Right lobe of liver (tissue), 6 donors: ENCODE data around the gene TIMM44. TPM values are rescaled to one million over a fixed set of nuclear protein-coding genes. Genes with fewer than 3 reads are reported as not detected.
A peak's percentile ranks its signal among the peaks of the same experiment; 100 is the strongest.

ENCODE experiments used
- ATAC-seq, 4 donors: fragments of 200-7000 bp; cut with Tn5 transposase; one replicate each; pipeline ENCODE4 v1.9.1; 2020; ENCODE audit warnings: mild to moderate bottlenecking in 4 of 4, moderate library complexity in 4 of 4
- DNase-seq, 3 donors: peaks; one replicate each; pipeline ENCODE4 v3.0.0-alpha.2; 2020
- H3K27ac ChIP-seq, 3 donors: fragments of 200-600 bp; one replicate each; pipeline ENCODE4 v1.8.0; 2022
- H3K27me3 ChIP-seq, 2 donors: fragments of 200-600 bp; one replicate each; pipeline ENCODE4 v1.8.0; 2022
- H3K36me3 ChIP-seq, 4 donors: fragments of 200-600 bp; sonication (generic) in 1 of 4; one replicate each; pipeline versions ENCODE4 v1.5.1 to v1.8.0; 2017 to 2022; ENCODE audit warnings: control low read depth in 1 of 4
- H3K4me1 ChIP-seq, 4 donors: fragments of 200-600 bp; sonication (generic) in 1 of 4; one replicate each; pipeline versions ENCODE4 v1.5.1 to v1.8.0; 2017 to 2022; ENCODE audit warnings: control low read depth in 1 of 4
- H3K4me3 ChIP-seq, 3 donors: fragments of 200-600 bp; one replicate each; pipeline ENCODE4 v1.8.0; 2022
- H3K9me3 ChIP-seq, 4 donors: fragments of 200-600 bp; sonication (generic) in 1 of 4; one replicate each; pipeline versions ENCODE4 v1.5.1 to v1.8.0; 2017 to 2022; ENCODE audit warnings: control low read depth in 1 of 4
- CTCF ChIP-seq, 4 donors: fragments of 200-600 bp in 3 of 4; fragments of 450-650 bp in 1 of 4; IDR thresholded peaks; one replicate each; pipeline versions ENCODE4 v1.5.1 to v1.8.0; 2016 to 2022; ENCODE audit warnings: antibody characterized with exemption in 4 of 4, mild to moderate bottlenecking in 2 of 4
- POLR2A ChIP-seq: fragments of 450-650 bp; IDR thresholded peaks from one replicate; pipeline ENCODE4 v1.6.1; 2017; ENCODE audit warnings: antibody characterized with exemption, mild to moderate bottlenecking
- WGBS: methylation state at CpG from one replicate; pipeline ENCODE4 v1.1.6; 2018; ENCODE audit warnings: low coverage, low lambda C conversion rate; ENCODE audit not compliant: insufficient coverage; ENCODE audit errors: missing lambda C conversion rate; 5-methylcytosine and 5-hydroxymethylcytosine counted together
- intact Hi-C, 2 donors: fragments of 100-400 bp; cut with DNase I; formaldehyde crosslinking; loops; one replicate each; pipeline versions ENCODE4 v1.11.2 to v1.14.1; 2022
- total RNA-seq, 6 experiments: library from RNA; depleted of rRNA in 2 of 6; stranded (reverse); fragments of >200 nt in 2 of 6; fragmentation: NEBNext Ultra II Directional in 3 of 6; extraction: Animal tissue kit (Norgen Biotek cat#: 25700) in 3 of 6; gene quantifications; one replicate each; pipeline versions ENCODE4 v1.1.0 to v1.2.4, GENCODE V29; 2016 to 2023
- donor health status: DM: no; HTN: yes; CAD: no.
- donor health status: DM: no; HTN: no; CAD: no.
- donor health status: DM: no; HTN: no; CAD: no.
- donor health status: DM: no; HTN: yes; CAD: no.
- donor health status: DM: no; HTN: yes; CAD: no.

TIMM44 gene
- total RNA-seq, 6 experiments from 2014 or later = 26.1 to 41.7 (median 36.9) TPM

- H3K27me3 ChIP-seq = no peaks in the 10 kb centered on the region
- 49% methylated on average over 6 of the region's 12 CpGs for WGBS
- peaks cover 0 to 14% (median 3%) of the 10 kb centered on the region in 4 donors for H3K4me1 ChIP-seq
- no peak overlapping the region for H3K4me3 ChIP-seq
- peak; percentile 61 to 81 (median 79) for TF ChIP-seq CTCF (IDR thresholded peaks at IDR 0.05)
- no peak for TF ChIP-seq POLR2A
- intact Hi-C loops = no loop called here
- DNase-seq (no peak), ATAC-seq (peak; percentile 42 to 59 (median 54))
- H3K36me3 ChIP-seq = peaks cover 0 to 27% (median 5%) of the 10 kb centered on the region in 4 donors
- H3K9me3 ChIP-seq = no peaks in the 10 kb centered on the region
- no peak overlapping the region for H3K27ac ChIP-seq
Measured at GRCh38 chr19:7970716-7971448, 27.4 kb upstream of the TIMM44 start.

- H3K9me3 ChIP-seq = no peaks in the 10 kb centered on the region
- no peaks in the 10 kb centered on the region for H3K27me3 ChIP-seq
- TF ChIP-seq POLR2A (no peak), CTCF (IDR thresholded peaks at IDR 0.05) (no peak)
- 89% methylated on average over 11 of the region's 11 CpGs for WGBS
- intact Hi-C loops = no loop called here
- no peak for ATAC-seq
- no peak overlapping the region for H3K4me3 ChIP-seq
- peaks cover 0 to 14% (median 3%) of the 10 kb centered on the region in 4 donors for H3K4me1 ChIP-seq
- DNase-seq = no peak
- no peak overlapping the region for H3K27ac ChIP-seq
- peaks cover 0 to 37% (median 5%) of the 10 kb centered on the region in 4 donors for H3K36me3 ChIP-seq
Measured at GRCh38 chr19:7969555-7969939, 26.1 kb upstream of the TIMM44 start.

GRCh38 chr19:7968796-7969554 lies 25.5 kb upstream of the TIMM44 start:
- H3K36me3 ChIP-seq = peaks cover 0 to 36% (median 5%) of the 10 kb centered on the region in 4 donors
- ATAC-seq = no peak

More at GRCh38 chr19:7968796-7969554, 25.5 kb upstream of the TIMM44 start:
- DNase-seq = no peak
- WGBS = 91% methylated on average over 12 of the region's 20 CpGs
- no peaks in the 10 kb centered on the region for H3K9me3 ChIP-seq
- H3K27ac ChIP-seq = no peak overlapping the region
- H3K4me1 ChIP-seq = peaks cover 0 to 14% (median 3%) of the 10 kb centered on the region in 4 donors
- intact Hi-C loops = no loop called here
- TF ChIP-seq POLR2A = no peak
- TF ChIP-seq CTCF (IDR thresholded peaks at IDR 0.05) = no peak
- no peak overlapping the region for H3K4me3 ChIP-seq
- no peaks in the 10 kb centered on the region for H3K27me3 ChIP-seq
